Stromal cell of bone marrow (primary cell): Measurements from ENCODE around the gene CDK8.
"Not testable (repeated sequence)": the region's sequence is repeated elsewhere in the genome, so short reads cannot be mapped to it uniquely, and the experiment has no call there.

Source experiments
- DNase-seq: peaks from one replicate; pipeline ENCODE4 v3.0.0-alpha.2; 2012; ENCODE audit warnings: low read depth

Gene CDK8

GRCh38 chr13:26253262-26253786, 605 bp upstream of the CDK8 start:
- no peak for DNase-seq

- no peak for DNase-seq
These were observed 718 bp downstream of the CDK8 start for GRCh38 chr13:26254583-26255111.

GRCh38 chr13:26255115-26255514, 1.2 kb downstream of the CDK8 start:
- no peak for DNase-seq

GRCh38 chr13:26255691-26256277, 1.9 kb downstream of the CDK8 start:
- DNase-seq: no peak

- DNase-seq: no peak
These were observed 3.1 kb downstream of the CDK8 start for GRCh38 chr13:26257049-26257448.

- no peak for DNase-seq
These were observed 5.7 kb downstream of the CDK8 start for GRCh38 chr13:26259634-26260033.

GRCh38 chr13:26262156-26262555, 8.2 kb downstream of the CDK8 start:
- DNase-seq: no peak

GRCh38 chr13:26266311-26266710, 12.4 kb downstream of the CDK8 start:
- no peak for DNase-seq

- DNase-seq: no peak
These were observed 16.8 kb downstream of the CDK8 start for GRCh38 chr13:26270707-26271106.

GRCh38 chr13:26272621-26273020, 18.7 kb downstream of the CDK8 start:
- no peak for DNase-seq

- DNase-seq: peak; percentile 43
These were observed 26.4 kb downstream of the CDK8 start for GRCh38 chr13:26280295-26280694.

GRCh38 chr13:26280822-26281221, 26.9 kb downstream of the CDK8 start:
- DNase-seq: no peak

- not testable (repeated sequence) for DNase-seq
These were observed 32.0 kb downstream of the CDK8 start for GRCh38 chr13:26285911-26286310.

- DNase-seq: not testable (repeated sequence)
These were observed 34.9 kb downstream of the CDK8 start for GRCh38 chr13:26288838-26289237.

- DNase-seq: no peak
These were observed 41.9 kb downstream of the CDK8 start for GRCh38 chr13:26295812-26296211.

- DNase-seq: no peak
These were observed 45.3 kb downstream of the CDK8 start for GRCh38 chr13:26299168-26299750.

GRCh38 chr13:26300140-26300539, 46.2 kb downstream of the CDK8 start:
- DNase-seq: peak; percentile 21

GRCh38 chr13:26305676-26306075, 51.7 kb downstream of the CDK8 start:
- no peak for DNase-seq

GRCh38 chr13:26307701-26308100, 53.8 kb downstream of the CDK8 start:
- no peak for DNase-seq

- DNase-seq: no peak
These were observed 54.3 kb downstream of the CDK8 start for GRCh38 chr13:26308250-26308649.

GRCh38 chr13:26308836-26309235, 54.9 kb downstream of the CDK8 start:
- DNase-seq: no peak

GRCh38 chr13:26310003-26310402, 56.1 kb downstream of the CDK8 start:
- no peak for DNase-seq

GRCh38 chr13:26310470-26310869, 56.5 kb downstream of the CDK8 start:
- no peak for DNase-seq

GRCh38 chr13:26312019-26312418, 58.1 kb downstream of the CDK8 start:
- not testable (repeated sequence) for DNase-seq
